HEK293T (cell line): Measurements from ENCODE around the gene NPEPL1.

ENCODE experiments used
- ARNT ChIP-seq: fragments of 450-650 bp; IDR thresholded peaks from 2 replicates; pipeline ENCODE4 v1.6.1; 2017; ENCODE audit warnings: mild to moderate bottlenecking
- BHLHE40 ChIP-seq: fragments of 450-650 bp; IDR thresholded peaks from 2 replicates; pipeline ENCODE4 v1.6.1; 2016; ENCODE audit warnings: mild to moderate bottlenecking, moderate library complexity, borderline replicate concordance
- CTBP1 ChIP-seq: fragments of 450-650 bp; IDR thresholded peaks from 2 replicates; pipeline ENCODE4 v1.6.1; 2016; ENCODE audit warnings: borderline replicate concordance
- ELF4 ChIP-seq: fragments of 450-650 bp; IDR thresholded peaks from 2 replicates; pipeline ENCODE4 v1.6.1; 2017; ENCODE audit warnings: antibody characterized with exemption
- FOXA1 ChIP-seq: fragments of 450-650 bp; IDR thresholded peaks from 2 replicates; pipeline ENCODE4 v1.6.1; 2016; ENCODE audit warnings: mild to moderate bottlenecking
- FOXK2 ChIP-seq: fragments of 450-650 bp; IDR thresholded peaks from 2 replicates; pipeline ENCODE4 v1.6.1; 2016; ENCODE audit warnings: mild to moderate bottlenecking
- FOXM1 ChIP-seq: fragments of 450-650 bp; IDR thresholded peaks from 2 replicates; pipeline ENCODE4 v1.6.1; 2017; ENCODE audit warnings: mild to moderate bottlenecking, borderline replicate concordance
- HDGF ChIP-seq: fragments of 450-650 bp; IDR thresholded peaks from 2 replicates; pipeline ENCODE4 v1.6.1; 2017; ENCODE audit warnings: antibody characterized with exemption, borderline replicate concordance
- L3MBTL2 ChIP-seq: fragments of 450-650 bp; conservative IDR thresholded peaks from 2 replicates; pipeline ENCODE4 v1.6.1; 2016; ENCODE audit warnings: mild to moderate bottlenecking
- NFRKB ChIP-seq: fragments of 450-650 bp; IDR thresholded peaks from 2 replicates; pipeline ENCODE4 v1.6.1; 2016; ENCODE audit warnings: mild to moderate bottlenecking, moderate library complexity
- SP1 ChIP-seq: fragments of 450-650 bp; IDR thresholded peaks from 2 replicates; pipeline ENCODE4 v1.6.1; 2017
- TARDBP ChIP-seq: fragments of 450-650 bp; IDR thresholded peaks from 2 replicates; pipeline ENCODE4 v1.6.1; 2016
- ZNF384 ChIP-seq: fragments of 450-650 bp; IDR thresholded peaks from 2 replicates; pipeline ENCODE4 v1.6.1; 2016
- TF ChIP-seq, protein P1 (sequence below): fragments of 450-650 bp; IDR thresholded peaks from 2 replicates; pipeline ENCODE4 v1.6.1; 2016

DNA sequence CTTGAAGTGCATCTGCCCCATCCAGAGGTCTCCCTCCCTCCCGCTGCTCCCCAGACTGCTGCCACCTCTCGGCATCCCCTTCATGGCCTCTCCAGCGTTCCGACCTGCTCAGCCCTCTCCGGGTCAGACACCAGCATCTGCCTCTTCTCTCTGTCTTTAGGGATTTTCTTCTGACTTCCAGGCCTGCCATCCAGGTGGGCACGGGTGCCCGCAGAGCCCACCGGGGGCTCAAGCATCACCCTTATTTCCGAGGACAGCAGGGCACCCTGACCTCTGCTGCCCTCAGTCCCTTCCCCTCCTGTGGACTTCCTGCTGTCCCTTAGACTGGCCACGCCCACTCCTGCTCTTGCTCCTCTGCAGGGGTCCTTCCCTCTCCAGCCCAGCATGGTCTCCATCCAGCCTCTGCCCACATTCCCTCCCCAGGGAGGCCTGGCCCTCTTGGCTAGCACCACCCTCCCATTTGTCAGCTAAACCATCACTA, 3.3 kb downstream of the NPEPL1 start:
- no peak for TF ChIP-seq FOXM1
- TF ChIP-seq, protein P1, sequence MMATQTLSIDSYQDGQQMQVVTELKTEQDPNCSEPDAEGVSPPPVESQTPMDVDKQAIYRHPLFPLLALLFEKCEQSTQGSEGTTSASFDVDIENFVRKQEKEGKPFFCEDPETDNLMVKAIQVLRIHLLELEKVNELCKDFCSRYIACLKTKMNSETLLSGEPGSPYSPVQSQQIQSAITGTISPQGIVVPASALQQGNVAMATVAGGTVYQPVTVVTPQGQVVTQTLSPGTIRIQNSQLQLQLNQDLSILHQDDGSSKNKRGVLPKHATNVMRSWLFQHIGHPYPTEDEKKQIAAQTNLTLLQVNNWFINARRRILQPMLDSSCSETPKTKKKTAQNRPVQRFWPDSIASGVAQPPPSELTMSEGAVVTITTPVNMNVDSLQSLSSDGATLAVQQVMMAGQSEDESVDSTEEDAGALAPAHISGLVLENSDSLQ = no peak
- TF ChIP-seq FOXA1 = no peak
- no peak for TF ChIP-seq TARDBP
- TF ChIP-seq L3MBTL2 = no peak
- no peak for TF ChIP-seq ZNF384
- no peak for TF ChIP-seq HDGF
- no peak for TF ChIP-seq BHLHE40
- TF ChIP-seq ELF4 = no peak
- no peak for TF ChIP-seq FOXK2
- no peak for TF ChIP-seq SP1
- no peak for TF ChIP-seq CTBP1
- no peak for TF ChIP-seq ARNT
- TF ChIP-seq NFRKB = no peak
